ENCODE data around the gene NEURL3.

GRCh38 chr2:96536445-96537065 lies 31.4 kb upstream of the NEURL3 start, which contains the start of gene ARID5A:
- peak; percentile 23 for TF ChIP-seq CTCF (IDR thresholded peaks at IDR 0.05)
- TF ChIP-seq EZH2 (IDR thresholded peaks at IDR 0.05), result no peak
- TF ChIP-seq EZH2phosphoT487 (IDR thresholded peaks at IDR 0.05), result no peak
